NT2/D1 (cell line): Measurements from ENCODE around the gene IMMT.

Experiments
- DNase-seq: peaks from one replicate; pipeline ENCODE4 v3.0.0-alpha.2; 2011; ENCODE audit warnings: low read depth, low spot score
- H3K27me3 ChIP-seq: 2 replicates; pipeline ENCODE4 v1.6.0; 2011; ENCODE audit warnings: mild to moderate bottlenecking; ENCODE audit not compliant: insufficient read length, insufficient read depth
- H3K36me3 ChIP-seq: 2 replicates; pipeline ENCODE4 v1.6.1; 2011; ENCODE audit warnings: mild to moderate bottlenecking, low read length, mixed read lengths; ENCODE audit not compliant: insufficient read depth, insufficient read length
- H3K4me1 ChIP-seq: 2 replicates; pipeline ENCODE4 v1.5.1; 2011; ENCODE audit not compliant: insufficient read depth, insufficient read length
- H3K4me3 ChIP-seq: 2 replicates; pipeline ENCODE4 v1.5.1; 2011; ENCODE audit warnings: low read depth; ENCODE audit not compliant: insufficient read length
- H3K9ac ChIP-seq: 2 replicates; pipeline ENCODE4 v1.6.0; 2011; ENCODE audit warnings: low read depth; ENCODE audit not compliant: insufficient read length
- H3K9me3 ChIP-seq: 2 replicates; pipeline ENCODE4 v1.5.1; 2011; ENCODE audit warnings: mild to moderate bottlenecking, low read length; ENCODE audit not compliant: insufficient read depth
- SUZ12 ChIP-seq: IDR thresholded peaks from 2 replicates; pipeline ENCODE4 v1.6.1; 2011; ENCODE audit not compliant: insufficient read length, insufficient read depth; ENCODE audit errors: extremely low read depth
- YY1 ChIP-seq: IDR thresholded peaks from 2 replicates; pipeline ENCODE4 v1.6.1; 2011; ENCODE audit not compliant: insufficient read length, insufficient read depth
- ZNF274 ChIP-seq: IDR thresholded peaks from 2 replicates; pipeline ENCODE4 v1.6.1; 2011; ENCODE audit warnings: mild to moderate bottlenecking, low read depth, low read length

The IMMT gene

DNA sequence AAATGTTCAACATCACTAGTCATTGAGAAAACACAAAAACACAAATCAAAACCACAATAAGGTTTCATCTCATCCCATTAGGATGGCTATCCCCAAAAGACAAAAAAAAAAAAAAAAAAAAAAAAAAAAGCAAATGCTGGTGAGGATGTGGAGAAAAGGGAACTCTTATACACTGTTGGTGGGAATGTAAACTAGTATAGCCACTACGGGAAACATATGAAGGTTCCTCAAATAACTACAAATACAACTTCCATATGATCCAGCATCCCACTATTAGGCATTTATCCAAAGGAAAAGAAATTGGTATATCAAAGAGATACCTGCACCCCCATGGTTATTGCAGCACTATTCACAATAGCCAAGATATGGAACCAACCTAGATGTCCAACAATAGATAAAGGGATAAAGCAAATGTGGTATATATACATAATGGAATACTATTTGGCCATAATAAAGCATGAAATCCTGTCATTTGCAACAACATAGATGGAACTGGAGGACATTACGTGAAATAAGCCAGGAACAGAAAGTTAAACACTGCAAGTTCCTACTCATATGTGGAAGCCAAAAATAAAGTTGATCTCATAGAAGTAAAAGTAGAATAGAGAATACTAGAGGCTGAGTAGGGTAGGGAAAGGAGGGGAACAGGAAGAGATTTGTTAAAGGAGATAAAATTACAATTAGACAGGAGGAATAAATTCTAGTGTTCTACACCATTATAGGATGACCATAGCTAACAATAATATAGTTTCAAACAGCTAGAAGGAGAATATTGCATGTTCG, 98.0 kb downstream of the IMMT start:
- peaks cover 59% of the 10 kb centered on the region for H3K36me3 ChIP-seq
- no peak for TF ChIP-seq SUZ12

DNA sequence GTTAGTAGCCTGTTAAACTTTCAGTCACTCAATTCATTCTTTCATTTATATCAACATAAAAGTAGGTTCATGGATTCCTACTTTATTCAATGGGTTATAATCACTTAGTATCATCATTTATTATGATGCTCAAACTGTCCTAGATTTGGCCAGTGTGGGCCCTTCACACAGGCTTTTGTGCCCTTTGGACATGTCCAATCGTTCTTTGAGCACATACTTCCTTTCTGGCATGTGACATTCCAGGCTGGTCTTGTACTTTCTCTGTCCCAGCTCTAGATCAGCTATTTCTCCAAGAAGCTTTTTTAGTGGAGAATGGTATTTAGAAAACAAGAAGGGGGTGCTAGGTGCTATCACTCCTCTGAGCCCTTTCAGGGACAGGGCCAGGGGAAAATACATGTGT, 101.0 kb downstream of the IMMT start:
- no peak overlapping the region for H3K4me3 ChIP-seq
- no peak for DNase-seq
- no peak overlapping the region for H3K9ac ChIP-seq
- no peaks in the 10 kb centered on the region for H3K27me3 ChIP-seq
- H3K4me1 ChIP-seq: peaks cover 2% of the 10 kb centered on the region
- no peaks in the 10 kb centered on the region for H3K9me3 ChIP-seq
- TF ChIP-seq ZNF274 (no peak), SUZ12 (no peak), YY1 (no peak)
- peaks cover 53% of the 10 kb centered on the region for H3K36me3 ChIP-seq

More for the DNA sequence above, 98.0 kb downstream of the IMMT start:
- no peak overlapping the region for H3K9ac ChIP-seq
- no peaks in the 10 kb centered on the region for H3K9me3 ChIP-seq
- no peak for DNase-seq
- peaks cover 2% of the 10 kb centered on the region for H3K4me1 ChIP-seq
- no peaks in the 10 kb centered on the region for H3K27me3 ChIP-seq
- no peak overlapping the region for H3K4me3 ChIP-seq
